GM12878 (cell line): ENCODE results near the gene CCS. TPM values are rescaled to one million over a fixed set of nuclear protein-coding genes. Genes with fewer than 3 reads are reported as not detected.
"Not testable (repeated sequence)": the region's sequence is repeated elsewhere in the genome, so short reads cannot be mapped to it uniquely, and the experiment has no call there.

Source experiments
- ATAC-seq: fragments of 200-7000 bp; cut with Tn5 transposase; 3 replicates; pipeline ENCODE4 v1.9.1; 2020; ENCODE audit warnings: mild to moderate bottlenecking, moderate library complexity
- BruUV-seq: library from RNA; stranded (reverse); fragments of 400-500 nt; replicated peaks from 2 replicates; lab custom pipeline; 2021; lab: Mats Ljungman, UMichigan
- CTCF ChIA-PET: fragments of 300-600 bp; sonication (Branson Sonifier 250); formaldehyde crosslinking; extraction: SDS; loops from one replicate; lab custom pipeline; 2021; ENCODE audit warnings: inconsistent platforms; lab: Yijun Ruan, JAX
- POLR2A ChIA-PET: fragments of 350-600 bp; formaldehyde crosslinking; extraction: SDS; loops from one replicate; lab custom pipeline; 2021; ENCODE audit warnings: inconsistent platforms; lab: Charles Lee
- RAD21 ChIA-PET: fragments of 300-600 bp; sonication (Branson Sonifier 250); formaldehyde crosslinking; loops from one replicate; lab custom pipeline; 2023; ENCODE audit warnings: antibody characterized with exemption; ENCODE audit not compliant: unreplicated experiment; lab: Charles Lee
- SMC1A ChIA-PET: fragments of 300-600 bp; sonication (Branson Sonifier 250); formaldehyde crosslinking; loops from one replicate; lab custom pipeline; 2023; ENCODE audit not compliant: unreplicated experiment, uncharacterized antibody; lab: Charles Lee
- DNase-seq: peaks from one replicate; pipeline ENCODE4 v3.0.0-alpha.2; 2011; ENCODE audit warnings: low read depth, low spot score
- FAIRE-seq: peaks from 3 replicates; lab custom pipeline; 2011; peaks lifted over from hg19 to GRCh38; lab: Jason Lieb, UNC
- H2AFZ ChIP-seq: 2 replicates; pipeline ENCODE4 v1.6.0; 2011; ENCODE audit warnings: low read depth, low read length, control low read depth; ENCODE audit not compliant: control insufficient read depth
- H3K27ac ChIP-seq: 2 replicates; pipeline ENCODE4 v1.5.1; 2011; ENCODE audit warnings: control low read depth; ENCODE audit not compliant: control insufficient read depth, insufficient read depth
- H3K27me3 ChIP-seq, 2 experiments: replicated peaks in 1 of 2; 2 replicates each; pipeline versions ENCODE4 v1.6.0 to v1.6.1; 2011; ENCODE audit warnings: low read length in 1 of 2; ENCODE audit not compliant: control insufficient read depth in 2 of 2, insufficient read depth in 2 of 2
- H3K36me3 ChIP-seq, 2 experiments: 2 replicates each; pipeline ENCODE4 v1.5.1; 2011; ENCODE audit warnings: low read length in 1 of 2; ENCODE audit not compliant: control insufficient read depth in 2 of 2, insufficient read depth in 2 of 2
- H3K4me1 ChIP-seq: 2 replicates; pipeline ENCODE4 v1.6.1; 2011; ENCODE audit warnings: mild to moderate bottlenecking, low read length, moderate library complexity, mixed read lengths; ENCODE audit not compliant: control insufficient read depth, insufficient read depth
- H3K4me2 ChIP-seq: 2 replicates; pipeline ENCODE4 v1.6.0; 2011; ENCODE audit warnings: control low read depth; ENCODE audit not compliant: control insufficient read depth, insufficient read depth
- H3K4me3 ChIP-seq: fragments of 200-600 bp; sonication (generic); 2 replicates; pipeline ENCODE4 v1.5.1; 2016
- H3K79me2 ChIP-seq: 2 replicates; pipeline ENCODE4 v1.6.0; 2011; ENCODE audit warnings: low read length; ENCODE audit not compliant: control insufficient read depth, insufficient read depth
- H3K9ac ChIP-seq: 2 replicates; pipeline ENCODE4 v1.8.0; 2011; ENCODE audit warnings: low read length, control low read depth, mixed read lengths; ENCODE audit not compliant: control insufficient read depth, insufficient read depth
- H3K9me3 ChIP-seq: replicated peaks from 3 replicates; pipeline ENCODE4 v1.5.1; 2011; ENCODE audit warnings: mild to moderate bottlenecking, low read length; ENCODE audit not compliant: control insufficient read depth, insufficient read depth
- H4K20me1 ChIP-seq: 2 replicates; pipeline ENCODE4 v1.6.0; 2011; ENCODE audit not compliant: control insufficient read depth, insufficient read depth
- DPF2 ChIP-seq: fragments of 450-650 bp; IDR thresholded peaks from 2 replicates; pipeline ENCODE4 v1.6.1; 2017; ENCODE audit warnings: mild to moderate bottlenecking
- EGR1 ChIP-seq, 2 experiments: IDR thresholded peaks; 1 replicate in 1 of 2; 2 replicates in 1 of 2; pipeline ENCODE4 v1.6.1; 2011 to 2012; ENCODE audit warnings: low read depth in 2 of 2, low read length in 2 of 2, borderline replicate concordance in 1 of 2, mild to moderate bottlenecking in 1 of 2, moderate library complexity in 1 of 2
- FOS ChIP-seq: IDR thresholded peaks from 3 replicates; pipeline ENCODE4 v1.6.1; 2011; ENCODE audit warnings: borderline replicate concordance; ENCODE audit not compliant: insufficient read length; ENCODE audit errors: extremely low read depth
- WGBS: methylation state at CpG from one replicate; pipeline ENCODE4 v1.1.6; 2016; ENCODE audit warnings: low lambda C conversion rate; ENCODE audit not compliant: insufficient replicate concordance, insufficient coverage; ENCODE audit errors: missing lambda C conversion rate; 5-methylcytosine and 5-hydroxymethylcytosine counted together
- in situ Hi-C: fragments of 300-500 bp; cut with MboI; formaldehyde crosslinking; loops from 9 replicates; pipeline ENCODE4 v1.14.3; 2018; ENCODE audit warnings: mixed read lengths
- intact Hi-C: fragments of 100-400 bp; cut with micrococcal nuclease; formaldehyde crosslinking; loops from one replicate; pipeline ENCODE4 v1.14.2; 2022; ENCODE audit not compliant: unreplicated experiment
- polyA plus RNA-seq, 11 experiments: library from polyadenylated mRNA; depleted of rRNA in 4 of 11; unstranded in 6 of 11; stranded (reverse) in 5 of 11; fragments of >200 nt; fragmentation: Nextera tagmentation in 4 of 11; fragmentation: Illumina TruSeq in 1 of 11; extraction: Ambion mirVana in 4 of 11; extraction: Trizol in 1 of 11; gene quantifications; 1 replicate in 1 of 11; 2 replicates in 10 of 11; pipeline versions ENCODE4 v1.2.1 to v1.2.3, GENCODE V29; 2011 to 2016; ENCODE audit warnings: inconsistent platforms in 2 of 11, missing spikeins in 2 of 11, low read depth in 1 of 11
- total RNA-seq, 4 experiments: library from RNA; depleted of rRNA in 3 of 4; stranded (reverse); fragments of >200 nt in 3 of 4; fragmentation: Illumina TruSeq in 1 of 4; extraction: Trizol in 1 of 4; gene quantifications; 2 replicates each; pipeline versions ENCODE4 v1.2.1 to v1.2.3, GENCODE V29; 2013 to 2021
- TF ChIP-seq, protein P1 (sequence below): IDR thresholded peaks from 2 replicates; pipeline ENCODE4 v1.6.1; 2012; ENCODE audit warnings: low read depth, low read length, improper control_type of control experiment
- TF ChIP-seq, protein P2 (sequence below): fragments of 450-650 bp; IDR thresholded peaks from 2 replicates; pipeline ENCODE4 v1.6.1; 2016; ENCODE audit warnings: mild to moderate bottlenecking

The CCS gene
- total and polyA plus RNA-seq, 10 of the 15 experiments (the other 5 are each of a cell fraction or from before 2014, with no cell fraction given), result 1.5 to 44.2 (median 30.6) TPM

DNA sequence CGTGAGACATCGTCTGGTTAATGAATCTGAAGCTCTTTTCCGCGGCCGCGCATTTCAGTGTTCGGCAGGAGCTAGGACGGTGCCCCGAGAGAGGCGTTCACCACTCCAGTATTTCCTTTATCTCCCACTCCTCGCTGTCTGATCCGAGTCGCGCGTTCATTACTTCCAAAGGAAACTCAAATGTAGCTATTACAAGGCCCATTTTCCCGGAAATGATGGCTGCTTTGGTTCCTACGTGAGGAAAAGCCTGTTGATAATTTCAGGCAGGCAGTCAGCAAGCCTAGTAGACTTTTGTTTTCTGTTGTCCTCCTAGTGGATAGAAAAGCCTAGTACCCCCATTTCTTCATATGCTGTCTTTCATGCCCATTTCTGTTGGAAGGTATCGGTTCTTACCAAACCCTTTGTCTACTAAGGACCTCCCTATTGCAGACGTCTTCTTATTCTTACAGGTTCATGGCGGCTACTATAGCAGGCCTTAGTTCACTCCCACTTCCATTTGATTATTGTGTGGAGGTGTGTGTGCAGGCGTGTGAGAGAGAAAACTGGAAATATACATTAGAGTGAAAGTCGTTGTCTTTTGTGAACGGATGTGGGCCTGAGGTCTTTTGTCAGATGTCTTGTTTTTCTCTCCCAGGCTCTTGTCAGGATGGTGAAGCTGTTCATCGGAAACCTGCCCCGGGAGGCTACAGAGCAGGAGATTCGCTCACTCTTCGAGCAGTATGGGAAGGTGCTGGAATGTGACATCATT lies 46.3 kb downstream of the CCS start (continued):
- TF ChIP-seq EGR1 (IDR thresholded peaks at IDR 0.05; ENCODE audit: borderline replicate concordance in 1 of 2, low read depth in 2 of 2, low read length in 2 of 2) (no peak), FOS (no peak), DPF2 (no peak)
- TF ChIP-seq, protein P1, sequence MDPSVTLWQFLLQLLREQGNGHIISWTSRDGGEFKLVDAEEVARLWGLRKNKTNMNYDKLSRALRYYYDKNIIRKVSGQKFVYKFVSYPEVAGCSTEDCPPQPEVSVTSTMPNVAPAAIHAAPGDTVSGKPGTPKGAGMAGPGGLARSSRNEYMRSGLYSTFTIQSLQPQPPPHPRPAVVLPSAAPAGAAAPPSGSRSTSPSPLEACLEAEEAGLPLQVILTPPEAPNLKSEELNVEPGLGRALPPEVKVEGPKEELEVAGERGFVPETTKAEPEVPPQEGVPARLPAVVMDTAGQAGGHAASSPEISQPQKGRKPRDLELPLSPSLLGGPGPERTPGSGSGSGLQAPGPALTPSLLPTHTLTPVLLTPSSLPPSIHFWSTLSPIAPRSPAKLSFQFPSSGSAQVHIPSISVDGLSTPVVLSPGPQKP, result no peak

DNA sequence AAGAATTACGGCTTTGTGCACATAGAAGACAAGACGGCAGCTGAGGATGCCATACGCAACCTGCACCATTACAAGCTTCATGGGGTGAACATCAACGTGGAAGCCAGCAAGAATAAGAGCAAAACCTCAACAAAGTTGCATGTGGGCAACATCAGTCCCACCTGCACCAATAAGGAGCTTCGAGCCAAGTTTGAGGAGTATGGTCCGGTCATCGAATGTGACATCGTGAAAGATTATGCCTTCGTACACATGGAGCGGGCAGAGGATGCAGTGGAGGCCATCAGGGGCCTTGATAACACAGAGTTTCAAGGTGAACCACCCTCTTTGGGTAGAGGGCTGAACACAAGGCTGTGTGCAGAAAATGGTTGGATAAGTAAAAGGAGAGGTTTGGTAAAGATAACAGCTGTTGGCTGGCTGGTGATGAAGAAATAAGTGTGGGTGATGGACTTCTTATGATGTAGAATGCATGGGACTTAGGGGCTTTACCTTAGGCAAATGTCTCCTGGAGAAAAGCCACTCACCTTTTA lies 46.9 kb downstream of the CCS start:
- peaks cover 25% of the 10 kb centered on the region for H3K4me1 ChIP-seq
- peak overlapping the region; percentile 70 for H3K4me2 ChIP-seq
- H3K27ac ChIP-seq, H3K27me3 ChIP-seq, H3K9me3 ChIP-seq, FAIRE-seq, DNase-seq, in situ Hi-C loops, H2AFZ ChIP-seq, BruUV-seq, intact Hi-C loops, ATAC-seq: not testable (repeated sequence)
- TF ChIP-seq, protein P2, sequence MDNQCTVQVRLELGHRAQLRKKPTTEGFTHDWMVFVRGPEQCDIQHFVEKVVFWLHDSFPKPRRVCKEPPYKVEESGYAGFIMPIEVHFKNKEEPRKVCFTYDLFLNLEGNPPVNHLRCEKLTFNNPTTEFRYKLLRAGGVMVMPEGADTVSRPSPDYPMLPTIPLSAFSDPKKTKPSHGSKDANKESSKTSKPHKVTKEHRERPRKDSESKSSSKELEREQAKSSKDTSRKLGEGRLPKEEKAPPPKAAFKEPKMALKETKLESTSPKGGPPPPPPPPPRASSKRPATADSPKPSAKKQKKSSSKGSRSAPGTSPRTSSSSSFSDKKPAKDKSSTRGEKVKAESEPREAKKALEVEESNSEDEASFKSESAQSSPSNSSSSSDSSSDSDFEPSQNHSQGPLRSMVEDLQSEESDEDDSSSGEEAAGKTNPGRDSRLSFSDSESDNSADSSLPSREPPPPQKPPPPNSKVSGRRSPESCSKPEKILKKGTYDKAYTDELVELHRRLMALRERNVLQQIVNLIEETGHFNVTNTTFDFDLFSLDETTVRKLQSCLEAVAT, result peak; percentile 56
- H3K9ac ChIP-seq, result peak overlapping the region; percentile 97
- H3K36me3 ChIP-seq, result peaks cover 12 to 38% of the 10 kb centered on the region in 2 experiments
- H3K4me3 ChIP-seq, result peak overlapping the region; percentile 90
- peaks cover 84% of the 10 kb centered on the region for H3K79me2 ChIP-seq
- H4K20me1 ChIP-seq, result peaks cover 14% of the 10 kb centered on the region
- ChIA-PET CTCF (interaction anchor here (0.9 to 1.1 kb wide), 2 partner anchors 33 to 47 kb away, joined by 3 read pairs; no protein-coding TSS in a partner anchor), SMC1A (interaction anchor here (1.3 to 3.6 kb wide), 7 partner anchors 8 to 128 kb away, joined by 3 to 21 read pairs (median 6); partner anchors contain the start of genes ACTN3, RBM4B and ZDHHC24), POLR2A (interaction anchor here (0.5 to 4.3 kb wide), 4 partner anchors 15 to 46 kb away, joined by 3 to 105 read pairs (median 4); partner anchors contain the start of gene RBM14), RAD21 (interaction anchor here (2.0 to 2.1 kb wide), 2 partner anchors 38 to 49 kb away, joined by 4 to 6 read pairs; partner anchors contain the start of gene RBM4B)
- WGBS, result 76% methylated on average over 10 of the region's 10 CpGs
